ENCODE data around the gene CCDC47.
"Not testable (repeated sequence)": the region's sequence is repeated elsewhere in the genome, so short reads cannot be mapped to it uniquely, and the experiment has no call there.

Gene CCDC47

GRCh38 chr17:63735691-63736090 is 37.7 kb downstream of the CCDC47 start:
- DNase-seq (ENCODE audit: low spot score) = no peak

GRCh38 chr17:63722403-63722802 is 51.0 kb downstream of the CCDC47 start:
- no peak for DNase-seq (ENCODE audit: low spot score)

GRCh38 chr17:63720194-63720593 is 53.2 kb downstream of the CCDC47 start:
- DNase-seq (ENCODE audit: low spot score) = not testable (repeated sequence)

GRCh38 chr17:63718988-63719387 is 54.4 kb downstream of the CCDC47 start:
- DNase-seq (ENCODE audit: low spot score) = no peak

GRCh38 chr17:63716426-63716825 is 57.0 kb downstream of the CCDC47 start:
- no peak for DNase-seq (ENCODE audit: low spot score)

GRCh38 chr17:63714550-63715277 is 58.7 kb downstream of the CCDC47 start:
- no peak for DNase-seq (ENCODE audit: low spot score)

- no peak for DNase-seq (ENCODE audit: low spot score)
These were observed 64.3 kb downstream of the CCDC47 start for GRCh38 chr17:63709110-63709509.

GRCh38 chr17:63707151-63707550 is 66.2 kb downstream of the CCDC47 start:
- no peak for DNase-seq (ENCODE audit: low spot score)

GRCh38 chr17:63706336-63707082 is 66.9 kb downstream of the CCDC47 start:
- no peak for DNase-seq (ENCODE audit: low spot score)

- no peak for DNase-seq (ENCODE audit: low spot score)
These were observed 67.7 kb downstream of the CCDC47 start for GRCh38 chr17:63705657-63706056.

- DNase-seq (ENCODE audit: low spot score) = no peak
These were observed 68.6 kb downstream of the CCDC47 start for GRCh38 chr17:63704836-63705235.

GRCh38 chr17:63704259-63704576 is 69.2 kb downstream of the CCDC47 start:
- no peak for DNase-seq (ENCODE audit: low spot score)

- no peak for DNase-seq (ENCODE audit: low spot score)
These were observed 69.7 kb downstream of the CCDC47 start for GRCh38 chr17:63703556-63704258.

- DNase-seq (ENCODE audit: low spot score) = no peak
These were observed 70.4 kb downstream of the CCDC47 start for GRCh38 chr17:63703029-63703428.

- no peak for DNase-seq (ENCODE audit: low spot score)
These were observed 70.7 kb downstream of the CCDC47 start for GRCh38 chr17:63702721-63703015.

- no peak for DNase-seq (ENCODE audit: low spot score)
These were observed 71.3 kb downstream of the CCDC47 start for GRCh38 chr17:63701868-63702720.

GRCh38 chr17:63701456-63701820 is 72.0 kb downstream of the CCDC47 start:
- no peak for DNase-seq (ENCODE audit: low spot score)

- DNase-seq (ENCODE audit: low spot score) = no peak
These were observed 72.6 kb downstream of the CCDC47 start for GRCh38 chr17:63700528-63701455.

- peak; percentile 52 for DNase-seq (ENCODE audit: low spot score)
These were observed 73.5 kb downstream of the CCDC47 start, which contains the start of gene LIMD2 for GRCh38 chr17:63699638-63700527. Gene LIMD2 (minus strand): TSS chr17:63700125. CDS start chr17:63699298, 827 bp downstream.

Measured in kidney tubule cell (primary cell).